ENCODE measurements around the gene CLEC7A.

GRCh38 chr12:10142976-10143589 is 13.1 kb upstream of the CLEC7A start:
- TF ChIP-seq CTCF (IDR thresholded peaks at IDR 0.05 in 4 of 5, conservative IDR thresholded peaks at IDR 0.05 in 1 of 5) = no peak
- no peak for TF ChIP-seq POLR2A (IDR thresholded peaks at IDR 0.05)
